ENCODE measurements around the gene DGKB.

The DGKB gene

GRCh38 chr7:14156436-14156835 lies 746.1 kb downstream of the DGKB start:
- no peak for TF ChIP-seq CTCF (conservative IDR thresholded peaks at IDR 0.05; ENCODE audit: low read depth, low read length)
- no peak overlapping the region for H3K4me3 ChIP-seq (ENCODE audit: low read depth, low read length)
- DNase-seq (ENCODE audit: low read depth), result no peak

GRCh38 chr7:14148974-14149373 lies 753.6 kb downstream of the DGKB start:
- no peak overlapping the region for H3K4me3 ChIP-seq (ENCODE audit: low read depth, low read length)
- TF ChIP-seq CTCF (conservative IDR thresholded peaks at IDR 0.05; ENCODE audit: low read depth, low read length), result no peak
- DNase-seq (ENCODE audit: low read depth), result no peak

GRCh38 chr7:14147532-14147931 lies 755.0 kb downstream of the DGKB start:
- no peak for TF ChIP-seq CTCF (conservative IDR thresholded peaks at IDR 0.05; ENCODE audit: low read depth, low read length)
- DNase-seq (ENCODE audit: low read depth), result no peak
- H3K4me3 ChIP-seq (ENCODE audit: low read depth, low read length), result no peak overlapping the region

- TF ChIP-seq CTCF (conservative IDR thresholded peaks at IDR 0.05; ENCODE audit: low read depth, low read length), result no peak
Observed at GRCh38 chr7:14144538-14144937, 758.0 kb downstream of the DGKB start.

GRCh38 chr7:14144109-14144508 lies 758.4 kb downstream of the DGKB start:
- no peak for TF ChIP-seq CTCF (conservative IDR thresholded peaks at IDR 0.05; ENCODE audit: low read depth, low read length)
- no peak for DNase-seq (ENCODE audit: low read depth)
- no peak overlapping the region for H3K4me3 ChIP-seq (ENCODE audit: low read depth, low read length)

More at GRCh38 chr7:14144538-14144937, 758.0 kb downstream of the DGKB start:
- H3K4me3 ChIP-seq (ENCODE audit: low read depth, low read length), result no peak overlapping the region
- no peak for DNase-seq (ENCODE audit: low read depth)

GRCh38 chr7:14137676-14138075 lies 764.9 kb downstream of the DGKB start:
- H3K4me3 ChIP-seq (ENCODE audit: low read depth, low read length), result no peak overlapping the region
- DNase-seq (ENCODE audit: low read depth), result no peak
- no peak for TF ChIP-seq CTCF (conservative IDR thresholded peaks at IDR 0.05; ENCODE audit: low read depth, low read length)

GRCh38 chr7:14133752-14134151 lies 768.8 kb downstream of the DGKB start:
- no peak for DNase-seq (ENCODE audit: low read depth)
- TF ChIP-seq CTCF (conservative IDR thresholded peaks at IDR 0.05; ENCODE audit: low read depth, low read length), result no peak
- no peak overlapping the region for H3K4me3 ChIP-seq (ENCODE audit: low read depth, low read length)
